G401.6 (cell line): ENCODE measurements around the gene UNC119.
"Not testable (repeated sequence)": the region's sequence is repeated elsewhere in the genome, so short reads cannot be mapped to it uniquely, and the experiment has no call there.

Experiments used
- FAIRE-seq: peaks from 2 replicates; lab custom pipeline; 2012; peaks lifted over from hg19 to GRCh38; lab: Jason Lieb, UNC

Gene UNC119

DNA sequence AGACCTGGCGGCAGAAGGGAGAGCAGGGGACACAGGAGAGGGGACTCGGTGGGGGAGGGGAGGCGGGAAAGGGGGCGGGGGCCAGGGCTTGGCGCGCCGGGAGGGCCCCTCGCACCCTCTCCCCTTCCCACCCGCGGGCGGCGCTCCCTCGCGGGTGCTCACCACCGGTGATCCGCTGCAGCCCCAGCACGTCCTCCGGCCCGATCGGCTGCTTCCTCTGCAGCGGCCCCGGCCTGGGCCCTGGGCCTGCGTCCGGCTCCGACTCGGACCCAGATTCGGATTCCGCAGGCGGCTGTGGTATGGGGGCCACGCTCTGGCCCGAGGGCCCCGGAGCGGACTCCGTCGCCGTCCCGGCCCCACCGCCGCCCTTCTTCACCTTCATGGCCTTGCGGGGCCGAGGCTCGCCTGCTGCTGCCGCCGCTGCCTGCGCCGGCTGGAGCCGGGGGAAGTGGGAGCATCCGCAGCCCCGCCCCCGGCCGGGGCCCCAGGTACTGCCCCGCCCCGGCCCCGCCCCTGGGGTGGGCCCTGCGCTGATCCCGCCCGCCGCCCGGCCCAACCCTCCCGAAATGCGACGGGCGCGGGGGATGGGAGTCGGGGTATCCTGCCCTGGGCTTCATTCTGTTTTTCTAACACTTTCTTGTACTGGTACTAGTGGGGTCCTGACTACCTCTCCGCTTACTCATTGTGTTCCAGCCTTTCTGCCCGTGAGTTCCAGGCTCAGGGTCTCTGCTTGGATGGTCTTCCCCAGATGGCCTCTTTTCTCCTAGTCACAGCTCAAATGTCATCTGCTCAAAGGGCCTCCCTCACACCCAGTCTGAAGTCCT is at the start of gene UNC119:
TSS of gene UNC119 (minus strand) at position 449 of the 824 bp plus-strand sequence. CDS start at position 382, 67 bp downstream.
- no peak for FAIRE-seq

DNA sequence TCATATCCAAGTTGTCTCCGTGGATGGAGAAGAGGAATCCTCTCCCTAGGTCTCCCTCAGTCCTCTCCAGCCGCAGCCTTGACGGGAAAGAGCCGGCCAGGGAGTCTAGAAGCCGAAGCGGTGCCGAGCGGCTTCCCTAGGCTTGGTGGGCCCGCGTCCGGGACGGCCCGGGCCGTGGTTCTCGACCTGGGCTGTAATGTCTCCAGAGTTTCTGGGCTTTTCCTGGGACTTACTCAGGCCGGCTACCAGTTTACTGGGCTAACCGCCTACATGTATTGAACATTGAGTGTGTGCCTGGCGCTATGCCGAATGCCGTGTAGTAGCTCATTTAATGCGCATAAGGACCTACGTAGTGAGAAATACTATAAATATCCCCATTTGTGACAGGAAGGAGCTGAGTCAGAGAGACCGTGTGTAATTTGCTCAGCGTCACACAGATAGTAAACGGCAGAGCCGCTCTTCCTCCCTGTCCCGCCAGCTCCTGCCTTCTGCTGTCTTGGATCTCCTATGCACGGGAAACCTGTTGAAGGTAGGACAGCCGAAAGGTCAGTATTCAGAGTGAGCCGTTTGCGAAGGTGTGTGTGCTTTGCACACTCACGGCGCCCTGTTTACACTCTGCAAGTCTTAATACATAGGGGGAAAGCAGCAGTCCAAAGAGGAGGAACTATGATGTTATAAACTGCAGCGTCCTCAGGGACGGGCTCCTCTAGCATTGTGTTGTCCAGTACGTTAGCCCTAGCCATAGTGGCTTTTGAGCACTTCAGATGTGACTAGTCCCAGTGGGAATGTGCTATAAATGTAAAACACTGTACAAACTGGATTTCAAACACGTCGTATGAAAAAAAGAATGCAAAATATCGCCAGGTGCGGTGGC is 47.1 kb upstream of the UNC119 start:
- FAIRE-seq, result no peak

- peak; percentile 75 for FAIRE-seq
These were observed 46.4 kb upstream of the UNC119 start, which contains the start of gene SPAG5 for GRCh38 chr17:28598799-28599310. TSS of gene SPAG5 (minus strand) at chr17:28599025. CDS start at chr17:28598946, 79 bp downstream.

DNA sequence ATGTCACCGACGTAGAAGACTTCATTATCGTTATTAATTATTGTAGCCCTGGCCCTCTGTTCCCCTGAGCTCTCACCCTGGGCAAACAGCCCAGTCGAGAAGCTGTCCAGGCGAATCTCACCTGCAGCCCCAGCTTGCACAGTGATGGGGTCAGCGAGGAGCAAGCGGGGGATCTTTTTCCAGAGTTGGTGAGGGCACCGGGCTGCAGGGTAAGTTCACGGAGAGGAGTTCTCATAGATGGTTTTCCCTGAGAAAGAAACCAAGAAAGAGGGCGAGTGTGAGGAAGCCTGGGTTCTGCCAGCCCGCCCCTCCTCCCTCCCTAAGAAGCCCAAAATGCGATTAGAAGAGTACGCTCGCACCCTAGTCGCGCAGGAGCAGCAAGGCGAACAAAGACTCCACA is 46.0 kb upstream of the UNC119 start:
- no peak for FAIRE-seq

DNA sequence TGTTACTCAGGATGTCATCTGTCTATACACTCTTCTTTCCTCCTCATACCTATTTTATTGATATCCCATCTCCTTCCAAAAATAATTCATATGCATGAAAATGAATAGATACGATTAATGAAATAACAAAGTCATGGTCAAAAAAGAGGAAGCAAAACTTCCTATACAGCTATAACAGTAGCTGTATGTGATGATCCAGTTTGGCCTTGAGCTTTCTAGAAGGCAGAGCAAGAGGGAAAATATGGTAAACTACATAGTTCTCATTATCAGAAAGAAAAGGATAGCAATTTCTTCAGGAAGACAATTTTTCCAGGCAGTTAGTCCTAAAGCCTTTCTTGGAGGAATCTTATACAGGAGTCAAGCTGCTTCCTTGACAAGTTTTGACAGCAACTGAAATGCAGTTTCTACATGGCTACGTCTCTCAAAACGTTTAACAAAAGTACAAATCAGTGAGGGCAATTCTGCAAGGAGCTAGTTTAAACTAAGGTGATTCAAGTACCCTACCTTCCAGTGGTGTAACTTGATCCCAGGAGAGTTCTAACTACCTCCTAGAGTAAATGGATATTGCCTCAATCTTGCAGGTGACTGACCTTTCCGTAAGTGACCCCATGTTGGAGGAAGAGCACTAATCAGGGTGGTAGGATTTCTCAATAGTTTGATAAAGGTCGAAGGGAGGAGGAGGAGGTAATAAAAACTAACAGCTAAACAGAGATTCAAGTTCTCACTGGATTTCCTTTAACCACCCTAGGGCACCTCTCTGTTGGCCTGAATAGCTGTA is 45.4 kb upstream of the UNC119 start:
- FAIRE-seq, result no peak

DNA sequence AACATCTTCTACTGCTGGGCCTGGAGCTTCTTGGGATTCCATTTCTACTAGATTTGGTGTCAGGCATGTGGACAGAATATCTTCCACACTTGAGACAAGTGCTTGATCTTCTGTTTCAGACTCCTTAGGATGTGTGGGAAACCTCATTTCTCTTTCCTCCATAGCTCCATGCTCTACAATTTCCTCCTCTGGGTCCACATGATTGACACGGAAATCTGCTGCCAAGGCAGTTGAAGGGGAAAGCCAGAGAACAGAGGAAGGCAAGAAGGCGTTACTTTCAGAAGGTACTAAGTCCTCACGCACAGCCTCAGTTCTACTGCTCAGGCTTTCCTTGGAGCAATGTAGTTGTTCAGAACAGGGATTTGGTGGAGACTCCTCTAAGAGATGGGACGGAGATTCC is 39.8 kb upstream of the UNC119 start:
- FAIRE-seq, result no peak

DNA sequence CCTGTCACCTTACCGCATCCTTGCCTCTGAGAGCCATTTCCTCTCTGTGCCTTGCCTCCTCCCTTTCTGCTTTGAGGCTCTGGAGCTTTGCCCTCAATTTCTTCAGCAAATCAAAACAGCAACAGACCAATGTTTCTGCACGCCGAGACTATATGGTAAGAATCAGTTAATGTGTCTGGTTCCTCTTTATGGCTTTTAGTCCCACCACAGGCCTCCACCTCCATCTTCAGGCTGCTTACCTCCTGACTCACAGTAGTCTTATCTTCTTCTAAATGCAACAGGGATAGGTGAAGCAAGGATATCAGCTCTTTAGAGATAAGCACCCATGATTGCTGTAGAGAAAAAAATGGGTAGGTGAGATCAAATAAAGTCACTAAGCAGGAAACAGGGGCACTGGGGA is 33.4 kb upstream of the UNC119 start:
- FAIRE-seq, result no peak

DNA sequence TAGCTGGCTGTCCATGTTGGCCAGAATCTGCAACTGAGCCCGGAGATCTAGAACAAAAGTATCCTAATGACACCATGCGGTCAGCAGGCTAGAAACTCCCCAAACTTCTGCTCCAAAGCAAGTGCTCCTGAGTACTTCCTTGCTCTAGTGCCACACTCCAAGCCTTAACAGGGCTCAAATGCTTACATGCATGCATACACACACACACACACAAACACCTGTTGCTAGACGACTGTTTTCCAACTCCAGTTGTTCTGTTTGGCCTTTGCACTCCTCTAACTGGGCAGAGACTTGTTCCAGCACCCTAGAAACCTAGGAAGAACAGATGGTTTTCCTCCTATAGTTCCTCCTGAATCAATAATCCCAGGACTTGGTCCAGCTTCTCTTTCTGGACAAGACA is 32.0 kb upstream of the UNC119 start:
- no peak for FAIRE-seq

DNA sequence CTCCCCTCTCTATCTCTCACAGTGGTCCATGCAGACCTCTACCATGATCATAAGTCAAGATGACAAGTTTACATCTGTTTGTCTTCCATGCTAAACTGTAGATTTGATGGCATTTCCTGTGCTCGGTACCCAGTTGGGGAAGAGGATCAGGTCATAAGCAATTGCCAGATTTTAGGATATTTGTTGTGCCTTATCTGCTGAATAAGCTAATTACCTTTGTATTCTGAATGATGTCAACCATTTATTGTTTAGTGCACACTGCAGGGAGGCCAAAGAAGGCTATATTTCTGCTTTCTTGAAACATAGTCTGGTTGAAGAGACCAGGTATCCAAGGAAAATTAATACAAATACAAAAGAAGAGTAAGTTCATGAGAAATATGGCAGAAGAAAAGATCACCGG is 30.1 kb upstream of the UNC119 start:
- no peak for FAIRE-seq

GRCh38 chr17:28580959-28581358 is 28.5 kb upstream of the UNC119 start:
- no peak for FAIRE-seq

DNA sequence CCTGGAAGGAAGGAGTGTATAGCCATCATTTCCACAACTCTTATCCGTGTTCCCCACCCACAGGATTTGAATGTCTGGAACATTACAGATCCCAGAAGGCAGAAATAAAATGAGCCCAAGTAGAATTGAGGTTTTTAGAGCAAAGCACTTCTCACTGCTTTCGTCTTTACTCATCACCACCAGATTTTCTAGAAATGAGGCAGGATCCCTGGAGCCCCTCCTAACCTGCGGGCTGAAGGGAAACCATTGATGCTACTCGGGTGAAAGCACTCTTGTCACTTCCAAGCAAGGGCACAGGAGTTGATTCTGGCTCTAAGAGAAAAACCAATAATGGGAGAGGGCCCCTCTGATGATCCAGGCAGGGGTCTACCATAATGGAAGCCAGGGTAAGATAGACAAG is 27.1 kb upstream of the UNC119 start:
- no peak for FAIRE-seq

DNA sequence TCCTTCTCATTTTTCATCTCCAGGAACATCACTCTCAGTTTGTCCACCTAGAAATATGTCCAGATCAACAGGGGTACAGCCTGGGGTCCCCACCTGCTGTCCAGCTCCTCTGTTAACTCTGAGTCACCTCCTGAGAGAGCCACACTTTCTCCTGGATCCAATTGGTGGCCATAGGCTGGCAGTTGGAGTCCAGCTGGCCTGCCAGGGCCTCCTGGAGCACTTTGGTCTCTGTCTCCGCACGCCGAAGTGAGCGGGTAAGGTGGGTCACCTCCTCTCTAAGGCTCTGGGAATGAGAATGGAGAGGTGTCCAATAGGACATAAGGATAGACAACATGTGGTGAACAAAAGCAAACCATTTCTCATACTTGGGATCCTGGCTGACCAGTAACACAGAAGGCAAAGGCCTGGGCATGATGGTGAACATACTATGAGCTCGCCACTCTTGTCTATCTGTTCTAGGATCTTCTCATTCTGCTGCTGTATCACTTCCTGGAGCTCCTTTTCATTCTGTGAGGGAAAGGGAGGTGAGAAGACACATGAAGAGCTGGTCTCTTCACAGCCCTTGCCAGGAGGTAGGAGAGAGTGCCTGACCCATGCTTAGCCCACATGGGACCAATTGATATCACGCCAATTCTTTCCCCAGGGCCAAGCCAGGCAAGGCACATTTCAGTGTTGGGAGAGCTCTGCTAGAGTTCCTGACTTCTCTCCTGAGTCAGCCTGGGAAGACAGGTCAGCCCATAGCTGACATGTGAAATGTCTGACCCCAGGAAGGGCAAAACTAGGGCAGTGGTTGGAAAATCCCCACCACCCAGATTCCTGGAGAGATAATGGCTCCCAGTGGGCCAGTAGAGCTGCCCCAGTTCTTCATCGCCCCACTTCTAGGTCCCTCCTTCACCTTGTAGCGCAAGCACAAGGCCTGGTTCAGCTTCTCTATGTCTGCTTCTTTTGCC is 26.1 kb upstream of the UNC119 start:
- no peak for FAIRE-seq

DNA sequence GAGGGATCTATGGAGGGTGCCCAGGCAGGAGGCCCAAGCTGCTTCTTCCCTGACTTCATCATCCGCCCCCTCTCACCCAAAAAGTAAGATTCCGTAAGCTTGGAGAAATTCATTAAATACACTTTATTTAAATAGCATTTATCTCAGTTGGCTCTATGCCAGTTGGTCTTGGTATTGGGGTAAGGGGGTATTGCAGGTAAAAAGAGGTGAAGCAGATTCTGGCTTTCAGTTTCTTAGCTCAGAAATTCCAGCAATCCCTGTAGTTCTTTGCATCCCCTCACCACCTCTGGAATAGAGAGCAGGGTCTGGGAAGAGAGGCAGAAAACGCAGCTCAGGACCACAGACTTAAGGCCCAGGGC is 25.0 kb upstream of the UNC119 start:
- FAIRE-seq, result no peak

- peak; percentile 61 for FAIRE-seq
These were observed 24.5 kb upstream of the UNC119 start, which contains the start of gene ALDOC for GRCh38 chr17:28576758-28577465. TSS of gene ALDOC (minus strand) at chr17:28576895. CDS start at chr17:28575532, 1,363 bp downstream.

DNA sequence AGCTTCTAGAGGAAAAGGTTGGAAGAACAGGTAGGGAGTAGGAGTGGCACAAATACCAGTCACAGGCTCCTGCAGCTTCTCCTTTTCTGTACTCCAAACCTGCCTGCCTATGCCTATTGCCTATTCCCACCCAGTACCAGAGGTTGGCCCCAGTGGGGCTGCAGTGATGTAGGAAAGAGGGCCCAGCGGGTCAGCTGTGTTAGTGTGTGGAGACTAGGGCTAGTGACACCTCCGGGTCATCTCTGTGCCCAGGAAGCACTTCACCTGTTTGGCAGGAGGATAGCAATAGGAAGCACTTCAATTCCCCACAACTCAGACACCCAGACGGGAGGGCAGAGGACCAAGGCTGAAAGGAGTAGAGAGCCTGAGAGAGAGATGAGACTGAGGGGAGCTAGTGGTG is 23.6 kb upstream of the UNC119 start:
- not testable (repeated sequence) for FAIRE-seq

GRCh38 chr17:28575126-28575795 is 22.8 kb upstream of the UNC119 start:
- FAIRE-seq, result no peak

DNA sequence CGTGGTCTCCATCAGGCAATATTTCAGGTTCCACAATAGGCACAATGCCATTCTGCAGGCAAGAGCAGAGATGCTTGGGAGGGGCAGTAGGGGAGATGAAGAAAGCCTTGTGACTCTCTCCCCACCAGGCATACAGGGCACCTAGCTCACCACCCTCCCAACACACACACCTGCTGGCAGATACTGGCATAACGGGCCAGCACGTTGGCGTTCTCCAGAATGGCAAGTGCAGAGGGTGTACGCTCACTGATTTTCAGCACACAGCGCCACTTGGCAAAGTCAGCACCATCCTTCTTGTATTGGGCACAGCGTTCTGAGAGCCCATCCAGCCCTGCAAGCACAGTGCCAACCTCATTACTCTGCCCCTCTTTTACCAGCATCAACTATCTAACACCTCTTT is 22.1 kb upstream of the UNC119 start:
- no peak for FAIRE-seq

GRCh38 chr17:28573966-28574480 is 21.6 kb upstream of the UNC119 start:
- FAIRE-seq, result no peak

- no peak for FAIRE-seq
These were observed 21.1 kb upstream of the UNC119 start for GRCh38 chr17:28573521-28573920.

DNA sequence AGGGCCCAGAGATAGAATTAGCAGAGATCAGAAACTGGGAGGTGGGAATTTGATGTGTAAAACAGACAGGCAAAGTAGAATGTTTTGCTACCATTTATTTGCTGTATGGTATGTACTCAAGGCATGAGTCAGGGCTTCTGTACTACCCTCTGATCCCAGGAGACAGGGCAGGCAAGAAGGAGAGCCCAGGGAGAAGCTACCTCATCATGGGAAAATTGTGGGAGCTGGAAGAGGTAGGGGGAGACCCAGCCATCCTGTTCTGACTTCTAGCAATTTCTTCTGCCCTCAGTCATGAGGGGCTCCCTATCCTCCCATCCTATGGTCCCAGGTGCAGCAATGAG is 20.6 kb upstream of the UNC119 start:
- no peak for FAIRE-seq
